ENCODE data around the gene RS1. TPM values are rescaled to one million over a fixed set of nuclear protein-coding genes. Genes with fewer than 3 reads are reported as not detected.

RS1 gene
- total and polyA plus RNA-seq, 10 of the 15 experiments (the other 5 are each of a cell fraction or from before 2014, with no cell fraction given) = 0.04 to 0.26 TPM; not detected in 8

DNA sequence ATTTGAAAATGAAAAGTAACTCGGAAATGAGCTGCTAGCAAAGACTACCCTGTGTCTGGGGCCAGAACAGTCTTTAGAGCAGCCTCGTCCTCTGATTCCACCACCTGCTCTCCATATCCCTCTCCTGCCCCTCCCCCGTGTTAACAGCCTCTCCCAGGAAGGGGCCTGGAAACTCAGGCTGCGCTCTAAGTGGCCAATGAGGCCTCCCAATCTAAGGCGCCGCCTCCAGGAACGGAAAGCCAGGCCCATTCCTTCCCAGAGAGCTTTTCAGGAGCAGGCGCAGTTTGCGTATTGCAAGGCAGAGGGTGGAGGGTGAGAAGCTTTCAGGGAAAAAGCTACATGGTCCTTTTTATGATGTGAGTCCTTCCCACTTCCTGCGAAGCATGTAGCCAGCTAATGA is 31.2 kb downstream of the RS1 start:
- TF ChIP-seq NR2C1 (IDR thresholded peaks at IDR 0.05) = no peak
- no peak overlapping the region for H3K9ac ChIP-seq (ENCODE audit: control insufficient read depth, insufficient read depth, low read length)
- ChIA-PET CTCF (no interaction called here), POLR2A (interaction anchor here (0.6 kb wide), 1 partner anchor 15 kb away, joined by 5 read pairs; no protein-coding TSS in a partner anchor), SMC1A (ENCODE audit: uncharacterized antibody, unreplicated experiment) (no interaction called here), RAD21 (ENCODE audit: unreplicated experiment) (no interaction called here)
- intact Hi-C loops (cut with micrococcal nuclease; ENCODE audit: unreplicated experiment) (no loop called here), in situ Hi-C loops (cut with MboI) (no loop called here)
- ATAC-seq (no peak), DNase-seq (ENCODE audit: low read depth, low spot score) (no peak), FAIRE-seq (no peak)
- no peak overlapping the region for H3K4me2 ChIP-seq (ENCODE audit: control insufficient read depth, insufficient read depth)
- H3K4me3 ChIP-seq = no peak overlapping the region
- no peaks in the 10 kb centered on the region for H4K20me1 ChIP-seq (ENCODE audit: control insufficient read depth, insufficient read depth)
- H3K27me3 ChIP-seq (replicated peaks in 1 of 2; ENCODE audit: control insufficient read depth in 2 of 2, insufficient read depth in 2 of 2, low read length in 1 of 2) = no peaks in the 10 kb centered on the region
- H3K9me3 ChIP-seq (replicated peaks; ENCODE audit: control insufficient read depth, insufficient read depth, low read length) = no peaks in the 10 kb centered on the region; the same call in 2 of the 3 replicates
- no TSS peak for BruUV-seq (replicated peaks)
- no peak overlapping the region for H3K27ac ChIP-seq (ENCODE audit: control insufficient read depth, insufficient read depth)
- H2AFZ ChIP-seq (ENCODE audit: control insufficient read depth, low read depth, low read length) = no peak overlapping the region
- WGBS (ENCODE audit: insufficient coverage, insufficient replicate concordance, low lambda C conversion rate, missing lambda C conversion rate) = 63% methylated on average over 10 of the region's 10 CpGs
- no peaks in the 10 kb centered on the region for H3K4me1 ChIP-seq (ENCODE audit: control insufficient read depth, insufficient read depth, low read length)
- H3K79me2 ChIP-seq (ENCODE audit: control insufficient read depth, insufficient read depth, low read length) = no peaks in the 10 kb centered on the region
- H3K36me3 ChIP-seq (ENCODE audit: control insufficient read depth in 2 of 2, insufficient read depth in 2 of 2, low read length in 1 of 2) = no peaks in the 10 kb centered on the region

DNA sequence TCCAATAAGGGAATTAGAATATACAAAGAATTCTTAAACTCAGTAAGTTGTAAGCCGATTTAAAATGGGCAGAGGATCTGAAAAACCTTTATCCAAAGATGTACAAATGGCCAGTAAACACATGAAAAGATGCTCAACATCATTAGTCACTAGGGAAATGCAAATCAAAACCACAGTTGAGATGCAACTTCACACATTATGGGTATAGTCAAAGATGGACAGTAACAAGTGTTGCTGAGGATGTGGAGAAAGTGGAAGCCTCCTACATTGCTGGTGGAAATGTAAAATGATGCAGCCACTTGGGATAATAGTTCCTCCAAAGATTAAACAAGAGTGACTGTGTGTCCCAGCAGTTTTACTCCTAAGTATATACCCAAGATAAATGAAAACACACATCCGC is 32.6 kb downstream of the RS1 start:
- no peaks in the 10 kb centered on the region for H4K20me1 ChIP-seq (ENCODE audit: control insufficient read depth, insufficient read depth)
- 77% methylated on average over 2 of the region's 2 CpGs for WGBS (ENCODE audit: insufficient coverage, insufficient replicate concordance, low lambda C conversion rate, missing lambda C conversion rate)
- H3K9ac ChIP-seq (ENCODE audit: control insufficient read depth, insufficient read depth, low read length) = no peak overlapping the region
- H3K27me3 ChIP-seq (replicated peaks in 1 of 2; ENCODE audit: control insufficient read depth in 2 of 2, insufficient read depth in 2 of 2, low read length in 1 of 2) = no peaks in the 10 kb centered on the region
- H3K36me3 ChIP-seq (ENCODE audit: control insufficient read depth in 2 of 2, insufficient read depth in 2 of 2, low read length in 1 of 2) = no peaks in the 10 kb centered on the region
- H3K4me1 ChIP-seq (ENCODE audit: control insufficient read depth, insufficient read depth, low read length) = no peaks in the 10 kb centered on the region
- in situ Hi-C loops (cut with MboI) = no loop called here
- H2AFZ ChIP-seq (ENCODE audit: control insufficient read depth, low read depth, low read length) = no peak overlapping the region
- H3K4me2 ChIP-seq (ENCODE audit: control insufficient read depth, insufficient read depth) = no peak overlapping the region
- ChIA-PET SMC1A (ENCODE audit: uncharacterized antibody, unreplicated experiment) (no interaction called here), POLR2A (no interaction called here), RAD21 (ENCODE audit: unreplicated experiment) (no interaction called here), CTCF (no interaction called here)
- ATAC-seq (no peak), FAIRE-seq (no peak), DNase-seq (ENCODE audit: low read depth, low spot score) (no peak)
- no peaks in the 10 kb centered on the region; the same call in 2 of the 3 replicates for H3K9me3 ChIP-seq (replicated peaks; ENCODE audit: control insufficient read depth, insufficient read depth, low read length)
- H3K79me2 ChIP-seq (ENCODE audit: control insufficient read depth, insufficient read depth, low read length) = no peaks in the 10 kb centered on the region
- BruUV-seq (replicated peaks) = no TSS peak
- TF ChIP-seq TBL1XR1 (IDR thresholded peaks at IDR 0.05; ENCODE audit: low read depth, low read length) (no peak), ETV6 (conservative IDR thresholded peaks at IDR 0.05 in 1 of 2, IDR thresholded peaks at IDR 0.05 in 1 of 2; ENCODE audit: borderline replicate concordance in 1 of 2, low read depth in 1 of 2) (no peak), EZH2 (IDR thresholded peaks at IDR 0.05; ENCODE audit: borderline replicate concordance, control insufficient read depth, low read depth, low read length) (no peak), HDAC6 (IDR thresholded peaks at IDR 0.05; ENCODE audit: unreplicated experiment) (no peak), RFX5 (IDR thresholded peaks at IDR 0.05; ENCODE audit: low read depth, low read length) (0 out of 2 replicates have a peak, but pooled peaks have one; percentile 48)
- TF ChIP-seq, protein P1, sequence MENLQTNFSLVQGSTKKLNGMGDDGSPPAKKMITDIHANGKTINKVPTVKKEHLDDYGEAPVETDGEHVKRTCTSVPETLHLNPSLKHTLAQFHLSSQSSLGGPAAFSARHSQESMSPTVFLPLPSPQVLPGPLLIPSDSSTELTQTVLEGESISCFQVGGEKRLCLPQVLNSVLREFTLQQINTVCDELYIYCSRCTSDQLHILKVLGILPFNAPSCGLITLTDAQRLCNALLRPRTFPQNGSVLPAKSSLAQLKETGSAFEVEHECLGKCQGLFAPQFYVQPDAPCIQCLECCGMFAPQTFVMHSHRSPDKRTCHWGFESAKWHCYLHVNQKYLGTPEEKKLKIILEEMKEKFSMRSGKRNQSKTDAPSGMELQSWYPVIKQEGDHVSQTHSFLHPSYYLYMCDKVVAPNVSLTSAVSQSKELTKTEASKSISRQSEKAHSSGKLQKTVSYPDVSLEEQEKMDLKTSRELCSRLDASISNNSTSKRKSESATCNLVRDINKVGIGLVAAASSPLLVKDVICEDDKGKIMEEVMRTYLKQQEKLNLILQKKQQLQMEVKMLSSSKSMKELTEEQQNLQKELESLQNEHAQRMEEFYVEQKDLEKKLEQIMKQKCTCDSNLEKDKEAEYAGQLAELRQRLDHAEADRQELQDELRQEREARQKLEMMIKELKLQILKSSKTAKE (IDR thresholded peaks at IDR 0.05; ENCODE audit: low read depth, poor library complexity, severe bottlenecking) = no peak
- H3K4me3 ChIP-seq = no peak overlapping the region
- no peak overlapping the region for H3K27ac ChIP-seq (ENCODE audit: control insufficient read depth, insufficient read depth)
- intact Hi-C loops (cut with micrococcal nuclease; ENCODE audit: unreplicated experiment) = no loop called here

Measured in GM12878 (cell line).